ENCODE results near the gene RUBCN. TPM values are rescaled to one million over a fixed set of nuclear protein-coding genes. Genes with fewer than 3 reads are reported as not detected.

Gene RUBCN
- total RNA-seq, 1 donor from 2014 or later: 46.1 TPM

GRCh38 chr3:197722734-197723133, 14.0 kb downstream of the RUBCN start:
- Mint-ChIP-seq H3K27ac (ENCODE audit: unreplicated experiment) (no peak overlapping the region), H3K4me3 (ENCODE audit: unreplicated experiment) (no peak overlapping the region), H3K4me1 (ENCODE audit: low read depth, unreplicated experiment) (no peaks in the 10 kb centered on the region), H3K27me3 (ENCODE audit: unreplicated experiment) (peaks cover 2% of the 10 kb centered on the region), H3K9me3 (ENCODE audit: unreplicated experiment) (peaks cover 5% of the 10 kb centered on the region), H3K36me3 (ENCODE audit: unreplicated experiment) (peaks cover 13% of the 10 kb centered on the region)
- no peak for TF ChIP-seq CTCF (IDR thresholded peaks at IDR 0.05; ENCODE audit: partially characterized antibody, unreplicated experiment)
- DNase-seq: no peak

- DNase-seq: no peak
- H3K27ac Mint-ChIP-seq (ENCODE audit: unreplicated experiment): no peak overlapping the region
- H3K4me1 Mint-ChIP-seq (ENCODE audit: low read depth, unreplicated experiment): no peaks in the 10 kb centered on the region
- peaks cover 4% of the 10 kb centered on the region for H3K9me3 Mint-ChIP-seq (ENCODE audit: unreplicated experiment)
- no peak overlapping the region for H3K4me3 Mint-ChIP-seq (ENCODE audit: unreplicated experiment)
- H3K36me3 Mint-ChIP-seq (ENCODE audit: unreplicated experiment): peaks cover 13% of the 10 kb centered on the region
- no peaks in the 10 kb centered on the region for H3K27me3 Mint-ChIP-seq (ENCODE audit: unreplicated experiment)
- TF ChIP-seq CTCF (IDR thresholded peaks at IDR 0.05; ENCODE audit: partially characterized antibody, unreplicated experiment): no peak
Observed at GRCh38 chr3:197720694-197721093, 16.0 kb downstream of the RUBCN start.

GRCh38 chr3:197718891-197719290, 17.8 kb downstream of the RUBCN start:
- no peaks in the 10 kb centered on the region for H3K27me3 Mint-ChIP-seq (ENCODE audit: unreplicated experiment)
- no peak for DNase-seq
- peaks cover 4% of the 10 kb centered on the region for H3K9me3 Mint-ChIP-seq (ENCODE audit: unreplicated experiment)
- no peaks in the 10 kb centered on the region for H3K4me1 Mint-ChIP-seq (ENCODE audit: low read depth, unreplicated experiment)
- no peak overlapping the region for H3K27ac Mint-ChIP-seq (ENCODE audit: unreplicated experiment)
- TF ChIP-seq CTCF (IDR thresholded peaks at IDR 0.05; ENCODE audit: partially characterized antibody, unreplicated experiment): no peak
- no peak overlapping the region for H3K4me3 Mint-ChIP-seq (ENCODE audit: unreplicated experiment)
- H3K36me3 Mint-ChIP-seq (ENCODE audit: unreplicated experiment): peaks cover 13% of the 10 kb centered on the region

GRCh38 chr3:197714251-197714650, 22.5 kb downstream of the RUBCN start:
- Mint-ChIP-seq H3K27ac (ENCODE audit: unreplicated experiment) (no peak overlapping the region), H3K27me3 (ENCODE audit: unreplicated experiment) (peaks cover 4% of the 10 kb centered on the region), H3K4me1 (ENCODE audit: low read depth, unreplicated experiment) (peaks cover 8% of the 10 kb centered on the region), H3K9me3 (ENCODE audit: unreplicated experiment) (no peaks in the 10 kb centered on the region), H3K36me3 (ENCODE audit: unreplicated experiment) (peaks cover 5% of the 10 kb centered on the region), H3K4me3 (ENCODE audit: unreplicated experiment) (no peak overlapping the region)
- no peak for DNase-seq
- TF ChIP-seq CTCF (IDR thresholded peaks at IDR 0.05; ENCODE audit: partially characterized antibody, unreplicated experiment): no peak

GRCh38 chr3:197713477-197713822, 23.3 kb downstream of the RUBCN start:
- no peak for DNase-seq
- Mint-ChIP-seq H3K36me3 (ENCODE audit: unreplicated experiment) (peaks cover 5% of the 10 kb centered on the region), H3K4me3 (ENCODE audit: unreplicated experiment) (no peak overlapping the region), H3K9me3 (ENCODE audit: unreplicated experiment) (no peaks in the 10 kb centered on the region), H3K27me3 (ENCODE audit: unreplicated experiment) (peaks cover 4% of the 10 kb centered on the region), H3K4me1 (ENCODE audit: low read depth, unreplicated experiment) (peaks cover 8% of the 10 kb centered on the region), H3K27ac (ENCODE audit: unreplicated experiment) (peak overlapping the region; percentile 20)
- no peak for TF ChIP-seq CTCF (IDR thresholded peaks at IDR 0.05; ENCODE audit: partially characterized antibody, unreplicated experiment)
